Ramos (cell line): ENCODE data around the gene ZNF619.

ENCODE experiments used
- in situ Hi-C: fragments of 300-500 bp; cut with MboI; formaldehyde crosslinking; loops from one replicate; pipeline ENCODE4 v1.14.3; 2022; ENCODE audit warnings: low sequenced_read_pairs; ENCODE audit not compliant: unreplicated experiment

ZNF619 gene

GRCh38 chr3:40523781-40524180 is 46.9 kb downstream of the ZNF619 start:
- in situ Hi-C loops = no loop called here

- in situ Hi-C loops = no loop called here
Observed at GRCh38 chr3:40524222-40524567, 47.3 kb downstream of the ZNF619 start.

- in situ Hi-C loops = no loop called here
Observed at GRCh38 chr3:40524568-40525285, 47.8 kb downstream of the ZNF619 start, which contains the start of gene ZNF621. TSS of gene ZNF621 (plus strand) at chr3:40524960. CDS start at chr3:40525841, 881 bp downstream.

GRCh38 chr3:40528426-40528825 is 51.5 kb downstream of the ZNF619 start:
- in situ Hi-C loops = no loop called here

- in situ Hi-C loops = no loop called here
Observed at GRCh38 chr3:40532252-40532651, 55.3 kb downstream of the ZNF619 start.

GRCh38 chr3:40534283-40534682 is 57.4 kb downstream of the ZNF619 start:
- in situ Hi-C loops = no loop called here
